22Rv1 (cell line): ENCODE measurements around the gene SZT2.

Experiments used
- H3K27ac ChIP-seq: fragments of 450-650 bp; 2 replicates; pipeline ENCODE4 v1.5.1; 2017
- CTCF ChIP-seq: fragments of 450-650 bp; IDR thresholded peaks from 2 replicates; pipeline ENCODE4 v1.5.1; 2017; ENCODE audit warnings: mild to moderate bottlenecking
- ZFX ChIP-seq: fragments of 450-650 bp; IDR thresholded peaks from 2 replicates; pipeline ENCODE4 v1.6.1; 2017; ENCODE audit warnings: antibody characterized with exemption, borderline replicate concordance

Gene SZT2

GRCh38 chr1:43354471-43354870 lies 35.2 kb upstream of the SZT2 start:
- TF ChIP-seq ZFX = no peak
- no peak for TF ChIP-seq CTCF
- H3K27ac ChIP-seq = no peak overlapping the region

DNA sequence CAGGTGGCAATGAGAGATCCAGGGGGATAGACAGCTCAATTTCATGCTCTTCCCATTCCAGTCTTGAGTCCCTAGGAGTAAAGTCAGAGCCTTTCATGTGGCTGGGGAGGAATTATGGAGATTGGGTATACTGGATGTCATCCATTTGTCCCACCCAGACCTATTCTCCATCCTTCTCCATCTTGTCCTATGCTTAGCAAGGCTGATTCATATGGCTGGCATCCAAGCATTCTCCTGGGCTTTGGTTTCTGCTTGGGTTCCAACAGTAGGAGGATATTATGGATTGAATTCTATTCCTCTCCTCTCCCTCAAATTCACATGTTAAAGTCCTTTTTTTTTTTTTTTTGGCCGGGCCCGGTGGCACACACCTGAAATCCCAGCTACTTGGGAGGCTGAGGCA lies 34.8 kb upstream of the SZT2 start:
- no peak overlapping the region for H3K27ac ChIP-seq
- no peak for TF ChIP-seq ZFX

DNA sequence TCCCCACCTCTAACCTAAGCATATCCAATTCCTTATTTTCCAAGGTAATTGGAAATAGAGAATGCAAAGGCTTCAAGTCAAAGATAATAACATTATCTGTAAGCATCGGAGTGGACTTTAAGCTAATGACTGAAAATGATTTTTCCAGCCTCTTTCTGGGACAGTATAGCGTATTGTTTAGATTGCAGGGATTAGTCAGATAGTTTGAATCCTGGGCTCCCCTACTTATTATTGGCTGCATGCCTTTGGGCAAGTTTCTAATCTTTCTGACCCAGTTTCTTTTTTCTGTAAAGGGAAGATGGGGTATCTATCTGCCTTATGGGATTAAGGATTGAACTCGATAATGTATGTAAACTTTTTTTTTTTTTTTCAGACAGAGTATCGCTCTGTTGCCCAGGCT lies 32.4 kb upstream of the SZT2 start:
- no peak overlapping the region for H3K27ac ChIP-seq
- TF ChIP-seq CTCF (no peak), ZFX (no peak)

GRCh38 chr1:43358121-43358745 lies 31.5 kb upstream of the SZT2 start:
- peak overlapping the region; percentile 95 for H3K27ac ChIP-seq
- TF ChIP-seq CTCF (peak; percentile 68), ZFX (no peak)

DNA sequence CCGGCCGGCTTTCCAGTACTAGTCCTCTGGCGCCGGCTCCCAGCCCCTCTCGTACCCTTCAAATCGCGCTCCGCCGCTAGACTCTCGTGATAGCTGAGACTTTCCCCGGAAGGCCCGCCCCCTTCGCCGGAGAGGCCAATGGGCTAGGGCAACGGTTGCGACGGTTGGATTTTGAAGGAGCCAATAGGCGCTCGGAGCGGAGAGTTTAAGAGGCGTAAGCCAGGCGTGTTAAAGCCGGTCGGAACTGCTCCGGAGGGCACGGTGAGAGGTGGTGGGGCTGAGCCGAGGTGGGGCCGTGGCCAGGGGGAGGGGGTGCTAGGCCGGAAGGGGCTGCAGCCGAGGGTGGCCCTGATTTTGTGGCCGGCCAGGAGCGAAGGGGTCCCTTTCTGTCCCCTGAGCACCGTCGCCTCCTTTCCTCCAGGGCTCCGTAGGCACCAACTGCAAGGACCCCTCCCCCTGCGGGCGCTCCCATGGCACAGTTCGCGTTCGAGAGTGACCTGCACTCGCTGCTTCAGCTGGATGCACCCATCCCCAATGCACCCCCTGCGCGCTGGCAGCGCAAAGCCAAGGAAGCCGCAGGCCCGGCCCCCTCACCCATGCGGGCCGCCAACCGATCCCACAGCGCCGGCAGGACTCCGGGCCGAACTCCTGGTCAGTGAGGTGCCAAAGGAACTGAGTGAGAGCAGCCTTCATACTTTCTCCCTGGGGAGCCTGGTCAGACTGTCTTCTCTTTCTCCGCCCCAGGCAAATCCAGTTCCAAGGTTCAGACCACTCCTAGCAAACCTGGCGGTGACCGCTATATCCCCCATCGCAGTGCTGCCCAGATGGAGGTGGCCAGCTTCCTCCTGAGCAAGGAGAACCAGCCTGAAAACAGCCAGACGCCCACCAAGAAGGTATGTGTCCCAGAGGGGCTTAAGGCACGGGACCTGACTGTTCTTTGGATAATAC lies 30.7 kb upstream of the SZT2 start, which contains the start of gene CDC20:
Gene CDC20, plus strand, starts transcription at position 236 of the 948 bp plus-strand sequence. Its CDS starts 235 bp downstream, at position 471.
- TF ChIP-seq CTCF = no peak
- no peak for TF ChIP-seq ZFX
- peak within 1 kb of the TSS; percentile 95 for H3K27ac ChIP-seq

GRCh38 chr1:43359696-43360095 lies 30.0 kb upstream of the SZT2 start:
- TF ChIP-seq ZFX (no peak), CTCF (no peak)
- H3K27ac ChIP-seq = peak overlapping the region; percentile 95

- TF ChIP-seq CTCF = no peak
Observed at GRCh38 chr1:43360616-43361015, 29.1 kb upstream of the SZT2 start.

More at GRCh38 chr1:43360616-43361015, 29.1 kb upstream of the SZT2 start:
- H3K27ac ChIP-seq = peak overlapping the region; percentile 95
